ENCODE results near the gene MLXIP. TPM values are rescaled to one million over a fixed set of nuclear protein-coding genes. Genes with fewer than 3 reads are reported as not detected.

Gene MLXIP
- total RNA-seq, 1 donor from 2014 or later = 1.9 TPM

GRCh38 chr12:122058549-122059149 is 19.9 kb upstream of the MLXIP start:
- H3K9ac ChIP-seq = no peak overlapping the region
- Mint-ChIP-seq H3K36me3 (peaks cover 28% of the 10 kb centered on the region), H3K27me3 (ENCODE audit: insufficient read depth, low read depth) (peaks cover 10% of the 10 kb centered on the region), H3K4me1 (peaks cover 13% of the 10 kb centered on the region), H3K9me3 (no peaks in the 10 kb centered on the region), H3K4me3 (no peak overlapping the region), H3K27ac (no peak overlapping the region)
- peaks cover 23% of the 10 kb centered on the region for H4K20me1 ChIP-seq (ENCODE audit: low read depth)
- H3F3A ChIP-seq (ENCODE audit: low read depth) = peaks cover 11% of the 10 kb centered on the region
- DNase-seq (ENCODE audit: low spot score) = no peak
- H3K27ac ChIP-seq = no peak overlapping the region
- H3K27me3 ChIP-seq = no peaks in the 10 kb centered on the region
- TF ChIP-seq EZH2 (IDR thresholded peaks at IDR 0.05) (no peak), CTCF (IDR thresholded peaks at IDR 0.05) (no peak), EZH2phosphoT487 (IDR thresholded peaks at IDR 0.05) (no peak)
- no peaks in the 10 kb centered on the region for H3K36me3 ChIP-seq
- no peak overlapping the region for H2AFZ ChIP-seq (replicated peaks)
- H3K4me3 ChIP-seq = no peak overlapping the region
- no peaks in the 10 kb centered on the region for H3K79me2 ChIP-seq (ENCODE audit: low read depth)
- H3K9me3 ChIP-seq (ENCODE audit: low read depth) = no peaks in the 10 kb centered on the region
- no peak overlapping the region for H3K4me2 ChIP-seq
- H3K4me1 ChIP-seq = no peaks in the 10 kb centered on the region

GRCh38 chr12:122059203-122059960 is 19.2 kb upstream of the MLXIP start:
- Mint-ChIP-seq H3K4me1 (peaks cover 21% of the 10 kb centered on the region), H3K9me3 (no peaks in the 10 kb centered on the region), H3K36me3 (peaks cover 28% of the 10 kb centered on the region), H3K27ac (no peak overlapping the region), H3K4me3 (no peak overlapping the region), H3K27me3 (ENCODE audit: insufficient read depth, low read depth) (peaks cover 10% of the 10 kb centered on the region)
- no peak overlapping the region for H3K27ac ChIP-seq
- no peak for DNase-seq (ENCODE audit: low spot score)
- no peak overlapping the region for H2AFZ ChIP-seq (replicated peaks)
- no peaks in the 10 kb centered on the region for H3K79me2 ChIP-seq (ENCODE audit: low read depth)
- peaks cover 26% of the 10 kb centered on the region for H4K20me1 ChIP-seq (ENCODE audit: low read depth)
- no peak overlapping the region for H3K4me3 ChIP-seq
- no peak for TF ChIP-seq CTCF (IDR thresholded peaks at IDR 0.05)
- TF ChIP-seq EZH2 (IDR thresholded peaks at IDR 0.05) = no peak
- TF ChIP-seq EZH2phosphoT487 (IDR thresholded peaks at IDR 0.05) = no peak
- no peak overlapping the region for H3K9ac ChIP-seq
- H3K9me3 ChIP-seq (ENCODE audit: low read depth) = no peaks in the 10 kb centered on the region
- no peaks in the 10 kb centered on the region for H3K27me3 ChIP-seq
- peaks cover 16% of the 10 kb centered on the region for H3F3A ChIP-seq (ENCODE audit: low read depth)
- H3K36me3 ChIP-seq = no peaks in the 10 kb centered on the region
- no peak overlapping the region for H3K4me2 ChIP-seq
- H3K4me1 ChIP-seq = peaks cover 2% of the 10 kb centered on the region

GRCh38 chr12:122060081-122060501 is 18.5 kb upstream of the MLXIP start:
- no peak for TF ChIP-seq EZH2phosphoT487 (IDR thresholded peaks at IDR 0.05)
- no peak for TF ChIP-seq EZH2 (IDR thresholded peaks at IDR 0.05)
- no peak for TF ChIP-seq CTCF (IDR thresholded peaks at IDR 0.05)
- no peak overlapping the region for H3K27ac Mint-ChIP-seq
- DNase-seq (ENCODE audit: low spot score) = no peak
- peaks cover 30% of the 10 kb centered on the region for H4K20me1 ChIP-seq (ENCODE audit: low read depth)
- no peaks in the 10 kb centered on the region for H3K9me3 ChIP-seq (ENCODE audit: low read depth)
- H3K4me1 ChIP-seq = peaks cover 9% of the 10 kb centered on the region
- H3K4me3 ChIP-seq = no peak overlapping the region
- no peak overlapping the region for H3K9ac ChIP-seq
- peaks cover 5% of the 10 kb centered on the region for H3K27me3 Mint-ChIP-seq (ENCODE audit: insufficient read depth, low read depth)
- H3K27ac ChIP-seq = no peak overlapping the region
- no peaks in the 10 kb centered on the region for H3K27me3 ChIP-seq
- no peak overlapping the region for H3K4me3 Mint-ChIP-seq
- no peak overlapping the region for H3K4me2 ChIP-seq
- H3K36me3 Mint-ChIP-seq = peaks cover 28% of the 10 kb centered on the region
- no peak overlapping the region for H2AFZ ChIP-seq (replicated peaks)
- no peaks in the 10 kb centered on the region for H3K9me3 Mint-ChIP-seq
- H3F3A ChIP-seq (ENCODE audit: low read depth) = peaks cover 23% of the 10 kb centered on the region
- H3K36me3 ChIP-seq = no peaks in the 10 kb centered on the region
- H3K4me1 Mint-ChIP-seq = peaks cover 28% of the 10 kb centered on the region
- H3K79me2 ChIP-seq (ENCODE audit: low read depth) = no peaks in the 10 kb centered on the region
